Astrocyte of the cerebellum (primary cell): ENCODE measurements around the gene SNN.

Source experiments
- DNase-seq: peaks from one replicate; pipeline ENCODE4 v3.0.0-alpha.2; 2011; ENCODE audit warnings: low read depth
- H3K4me3 ChIP-seq: 2 replicates; pipeline ENCODE4 v1.5.1; 2011; ENCODE audit warnings: mild to moderate bottlenecking, low read depth, low read length, moderate library complexity
- CTCF ChIP-seq: IDR thresholded peaks from 2 replicates; pipeline ENCODE4 v1.5.1; 2012; ENCODE audit warnings: low read length, low read depth, moderate library complexity, mild to moderate bottlenecking; ENCODE audit errors: missing control alignments
- in situ Hi-C: cut with HindIII; loops from 2 replicates; pipeline ENCODE4 v1.10.0; 2017; ENCODE audit warnings: low sequenced_read_pairs

The SNN gene

GRCh38 chr16:11674818-11675560 lies 6.7 kb downstream of the SNN start:
- TF ChIP-seq CTCF, result no peak
- no peak overlapping the region for H3K4me3 ChIP-seq
- in situ Hi-C loops, result loop anchor here (5.0 kb wide), 1 partner anchor 67 kb away; the partner anchor contains the start of gene TXNDC11
- no peak for DNase-seq

GRCh38 chr16:11675561-11676511 lies 7.6 kb downstream of the SNN start:
- in situ Hi-C loops, result no loop called here
- no peak overlapping the region for H3K4me3 ChIP-seq
- no peak for DNase-seq
- no peak for TF ChIP-seq CTCF

GRCh38 chr16:11676799-11677198 lies 8.5 kb downstream of the SNN start:
- DNase-seq, result no peak
- no peak overlapping the region for H3K4me3 ChIP-seq
- TF ChIP-seq CTCF, result no peak
- in situ Hi-C loops, result no loop called here

- no peak overlapping the region for H3K4me3 ChIP-seq
- in situ Hi-C loops, result no loop called here
- no peak for DNase-seq
- no peak for TF ChIP-seq CTCF
These were observed 9.2 kb downstream of the SNN start for GRCh38 chr16:11677451-11677951.

- in situ Hi-C loops, result no loop called here
These were observed 10.0 kb downstream of the SNN start for GRCh38 chr16:11677959-11678881.

More at GRCh38 chr16:11677959-11678881, 10.0 kb downstream of the SNN start:
- no peak for TF ChIP-seq CTCF
- H3K4me3 ChIP-seq, result no peak overlapping the region
- DNase-seq, result no peak
